NOMO-1 treated with dmso at 0.1 percent for 144 hours (cell line): ENCODE measurements around the gene GLUD1.
"Not testable (repeated sequence)": the region's sequence is repeated elsewhere in the genome, so short reads cannot be mapped to it uniquely, and the experiment has no call there.

Experiments
- DNase-seq: peaks from one replicate; lab custom pipeline; 2025; ENCODE audit not compliant: unreplicated experiment; lab: John Stamatoyannopoulos, UW

Gene GLUD1

GRCh38 chr10:87053111-87053510 lies 41.5 kb downstream of the GLUD1 start:
- no peak for DNase-seq

- no peak for DNase-seq
Observed at GRCh38 chr10:87045434-87045938, 49.2 kb downstream of the GLUD1 start.

- not testable (repeated sequence) for DNase-seq
Observed at GRCh38 chr10:87043579-87043978, 51.1 kb downstream of the GLUD1 start.

- DNase-seq, result no peak
Observed at GRCh38 chr10:87038786-87039185, 55.9 kb downstream of the GLUD1 start.

GRCh38 chr10:87038286-87038717 lies 56.3 kb downstream of the GLUD1 start:
- no peak for DNase-seq

GRCh38 chr10:87036623-87037022 lies 58.0 kb downstream of the GLUD1 start:
- DNase-seq, result no peak

GRCh38 chr10:87030912-87031635 lies 63.6 kb downstream of the GLUD1 start:
- DNase-seq, result no peak

- not testable (repeated sequence) for DNase-seq
Observed at GRCh38 chr10:87030419-87030818, 64.2 kb downstream of the GLUD1 start.

GRCh38 chr10:87026747-87027508 lies 67.7 kb downstream of the GLUD1 start:
- DNase-seq, result not testable (repeated sequence)

- not testable (repeated sequence) for DNase-seq
Observed at GRCh38 chr10:87025285-87025958, 69.2 kb downstream of the GLUD1 start.

GRCh38 chr10:87020056-87020455 lies 74.6 kb downstream of the GLUD1 start, which contains the start of gene FAM25A:
TSS of gene FAM25A (plus strand) at chr10:87020294. CDS start at chr10:87020325, 31 bp downstream.
- DNase-seq, result not testable (repeated sequence)

GRCh38 chr10:87019504-87019903 lies 75.1 kb downstream of the GLUD1 start:
- DNase-seq, result not testable (repeated sequence)

- not testable (repeated sequence) for DNase-seq
Observed at GRCh38 chr10:87019066-87019465, 75.6 kb downstream of the GLUD1 start.

GRCh38 chr10:87018127-87018526 lies 76.5 kb downstream of the GLUD1 start:
- not testable (repeated sequence) for DNase-seq

- DNase-seq, result not testable (repeated sequence)
Observed at GRCh38 chr10:87014986-87015716, 79.5 kb downstream of the GLUD1 start.

GRCh38 chr10:87013528-87013927 lies 81.1 kb downstream of the GLUD1 start:
- not testable (repeated sequence) for DNase-seq

GRCh38 chr10:87009134-87009696 lies 85.4 kb downstream of the GLUD1 start:
- DNase-seq, result not testable (repeated sequence)

- DNase-seq, result not testable (repeated sequence)
Observed at GRCh38 chr10:87008303-87008702, 86.3 kb downstream of the GLUD1 start.

GRCh38 chr10:87007674-87008073 lies 87.0 kb downstream of the GLUD1 start:
- not testable (repeated sequence) for DNase-seq

GRCh38 chr10:87007124-87007523 lies 87.5 kb downstream of the GLUD1 start:
- DNase-seq, result not testable (repeated sequence)
